DND-41 (cell line): ENCODE results near the gene PRKAG2.

Experiments used
- ATAC-seq: fragments of 200-7000 bp; cut with Tn5 transposase; 3 replicates; pipeline ENCODE4 v1.9.1; 2021; ENCODE audit warnings: low read depth; ENCODE audit not compliant: insufficient read depth
- DNase-seq: peaks from one replicate; pipeline ENCODE4 v3.0.0-alpha.2; 2020
- H2AFZ ChIP-seq: 2 replicates; pipeline ENCODE4 v1.6.0; 2012; ENCODE audit warnings: low read depth, low read length
- H3K27ac ChIP-seq: 2 replicates; pipeline ENCODE4 v1.5.1; 2012; ENCODE audit warnings: low read length, inconsistent platforms
- H3K27me3 ChIP-seq: fragments of 200-600 bp; sonication (generic); 2 replicates; pipeline ENCODE4 v1.6.0; 2012; ENCODE audit warnings: low read length, mild to moderate bottlenecking, inconsistent platforms; ENCODE audit not compliant: insufficient read depth, poor library complexity
- H3K36me3 ChIP-seq: 2 replicates; pipeline ENCODE4 v1.5.1; 2012; ENCODE audit warnings: low read length, inconsistent platforms; ENCODE audit not compliant: insufficient read depth
- H3K4me1 ChIP-seq: 2 replicates; pipeline ENCODE4 v1.5.1; 2012; ENCODE audit warnings: mild to moderate bottlenecking, low read length; ENCODE audit not compliant: insufficient read depth
- H3K4me2 ChIP-seq: 2 replicates; pipeline ENCODE4 v1.6.0; 2012; ENCODE audit warnings: mild to moderate bottlenecking, moderate library complexity, low read length, inconsistent platforms; ENCODE audit not compliant: insufficient read depth
- H3K4me3 ChIP-seq, 2 experiments: fragments of 200-600 bp in 1 of 2; shearing (Covaris generic) in 1 of 2; 2 replicates each; pipeline ENCODE4 v1.5.1; 2012 to 2016; ENCODE audit warnings: inconsistent platforms in 2 of 2, low read length in 2 of 2, mild to moderate bottlenecking in 2 of 2, low read depth in 1 of 2, moderate library complexity in 1 of 2
- H3K79me2 ChIP-seq: 2 replicates; pipeline ENCODE4 v1.6.0; 2012; ENCODE audit warnings: low read length, inconsistent platforms; ENCODE audit not compliant: insufficient read depth
- H3K9ac ChIP-seq: 2 replicates; pipeline ENCODE4 v1.6.0; 2012; ENCODE audit warnings: low read depth, mild to moderate bottlenecking, inconsistent platforms, low read length, moderate library complexity
- H3K9me3 ChIP-seq: 2 replicates; pipeline ENCODE4 v1.5.1; 2012; ENCODE audit warnings: low read length, moderate library complexity, mild to moderate bottlenecking, inconsistent platforms; ENCODE audit not compliant: insufficient read depth, severe bottlenecking
- H4K20me1 ChIP-seq: 2 replicates; pipeline ENCODE4 v1.6.0; 2012; ENCODE audit warnings: low read length; ENCODE audit not compliant: insufficient read depth
- CTCF ChIP-seq: IDR thresholded peaks from 2 replicates; pipeline ENCODE4 v1.5.1; 2012; ENCODE audit warnings: borderline replicate concordance, low read length, moderate library complexity, mild to moderate bottlenecking; ENCODE audit not compliant: poor library complexity, severe bottlenecking; ENCODE audit errors: extremely low read depth
- EZH2 ChIP-seq: IDR thresholded peaks from 3 replicates; pipeline ENCODE4 v1.6.1; 2012; ENCODE audit warnings: borderline replicate concordance, low read depth, mild to moderate bottlenecking, moderate library complexity, low read length, inconsistent platforms; ENCODE audit not compliant: severe bottlenecking

The PRKAG2 gene

GRCh38 chr7:151891182-151891581, 14.3 kb upstream of the PRKAG2 start:
- peaks cover 9% of the 10 kb centered on the region for H3K27me3 ChIP-seq
- TF ChIP-seq EZH2: no peak
- no peak for TF ChIP-seq CTCF
- H3K9me3 ChIP-seq: no peaks in the 10 kb centered on the region
- DNase-seq: no peak
- no peaks in the 10 kb centered on the region for H3K79me2 ChIP-seq
- no peak for ATAC-seq
- no peak overlapping the region for H3K4me2 ChIP-seq
- no peaks in the 10 kb centered on the region for H3K36me3 ChIP-seq
- H3K9ac ChIP-seq: no peak overlapping the region
- H3K27ac ChIP-seq: no peak overlapping the region
- H2AFZ ChIP-seq: no peak overlapping the region
- H4K20me1 ChIP-seq: no peaks in the 10 kb centered on the region
- H3K4me1 ChIP-seq: no peaks in the 10 kb centered on the region
- no peak overlapping the region for H3K4me3 ChIP-seq

DNA sequence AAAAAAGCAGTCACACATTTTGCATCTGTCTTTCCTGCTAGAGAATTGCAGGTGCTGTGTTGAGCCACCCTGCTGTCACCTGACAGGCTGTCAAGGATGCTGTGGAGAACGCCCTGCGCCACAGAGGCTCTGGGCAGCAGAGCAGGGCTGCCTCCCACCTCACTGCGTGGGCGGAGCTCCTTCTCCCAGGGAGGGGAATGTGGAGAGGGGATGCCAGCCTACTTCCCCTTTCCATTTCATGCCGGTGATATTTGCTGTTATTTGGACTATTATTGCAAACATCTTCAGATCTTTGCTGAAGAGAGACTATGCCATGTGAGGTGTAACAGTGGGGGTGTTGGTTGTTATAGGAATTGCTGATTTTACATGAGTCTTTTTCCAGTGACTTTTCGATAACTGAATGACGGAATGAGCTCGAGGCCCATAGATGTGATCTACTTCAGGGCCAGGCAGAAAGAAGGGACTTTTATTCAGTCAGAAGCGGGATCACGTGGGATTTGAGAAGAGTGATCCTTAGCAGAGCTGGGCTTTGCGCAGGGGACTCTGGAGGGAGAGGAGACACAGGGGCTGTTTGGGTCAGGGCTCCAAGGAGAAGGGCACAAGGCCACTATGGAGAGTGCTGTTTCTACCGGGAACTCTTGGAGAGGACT, 13.6 kb upstream of the PRKAG2 start:
- H3K4me1 ChIP-seq: no peaks in the 10 kb centered on the region
- ATAC-seq (no peak), DNase-seq (no peak)
- no peak overlapping the region for H2AFZ ChIP-seq
- no peak for TF ChIP-seq CTCF
- TF ChIP-seq EZH2: no peak
- no peak overlapping the region for H3K4me2 ChIP-seq
- no peak overlapping the region for H3K9ac ChIP-seq
- peaks cover 9% of the 10 kb centered on the region for H3K27me3 ChIP-seq
- H4K20me1 ChIP-seq: no peaks in the 10 kb centered on the region
- no peaks in the 10 kb centered on the region for H3K9me3 ChIP-seq
- H3K79me2 ChIP-seq: no peaks in the 10 kb centered on the region
- no peaks in the 10 kb centered on the region for H3K36me3 ChIP-seq
- no peak overlapping the region for H3K4me3 ChIP-seq
- no peak overlapping the region for H3K27ac ChIP-seq

- ATAC-seq (no peak), DNase-seq (no peak)
- H3K4me1 ChIP-seq: no peaks in the 10 kb centered on the region
- no peak overlapping the region for H3K9ac ChIP-seq
- H2AFZ ChIP-seq: no peak overlapping the region
- TF ChIP-seq EZH2 (no peak), CTCF (no peak)
- H3K4me3 ChIP-seq: no peak overlapping the region
- H3K79me2 ChIP-seq: no peaks in the 10 kb centered on the region
- H4K20me1 ChIP-seq: no peaks in the 10 kb centered on the region
- H3K27ac ChIP-seq: no peak overlapping the region
- no peaks in the 10 kb centered on the region for H3K9me3 ChIP-seq
- peaks cover 9% of the 10 kb centered on the region for H3K27me3 ChIP-seq
- no peaks in the 10 kb centered on the region for H3K36me3 ChIP-seq
- no peak overlapping the region for H3K4me2 ChIP-seq
Measured at GRCh38 chr7:151889406-151890354, 12.8 kb upstream of the PRKAG2 start.
